NCI-H446 (cell line): ENCODE results near the gene AGBL5.
A peak's percentile ranks its signal among the peaks of the same experiment; 100 is the strongest.

Source experiments
- DNase-seq, 2 experiments: peaks; one replicate each; lab custom pipeline; 2025; lab: John Stamatoyannopoulos, UW

AGBL5 gene

DNA sequence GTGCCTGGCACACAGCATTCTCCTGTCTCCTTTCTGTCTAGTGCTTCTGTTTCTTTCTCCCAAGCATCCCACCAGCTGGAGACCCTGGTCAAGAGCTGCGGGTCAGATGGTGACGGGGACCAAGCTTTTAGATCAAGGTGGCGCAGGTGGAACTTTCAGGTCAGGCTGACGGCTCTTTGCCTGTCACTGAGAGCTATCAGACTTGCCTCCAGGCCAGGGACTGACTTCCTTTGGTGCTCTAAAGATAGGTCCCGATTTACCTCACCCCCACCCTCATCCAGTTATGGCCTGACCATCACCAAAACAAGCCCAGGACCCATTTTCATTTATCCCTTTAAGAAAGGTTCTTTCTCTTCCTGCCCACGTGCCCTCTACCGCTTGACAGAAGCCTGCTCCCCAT is 25.8 kb downstream of the AGBL5 start:
- no peak for DNase-seq

- DNase-seq: peak; percentile 43 to 86
Observed at GRCh38 chr2:27078267-27079194, 27.1 kb downstream of the AGBL5 start, which contains the start of gene EMILIN1. TSS of gene EMILIN1 (plus strand) at chr2:27078615. CDS start at chr2:27079066, 451 bp downstream.

- DNase-seq: no peak
Observed at GRCh38 chr2:27079233-27080139, 28.0 kb downstream of the AGBL5 start.

- no peak for DNase-seq
Observed at GRCh38 chr2:27080140-27080469, 28.6 kb downstream of the AGBL5 start.

DNA sequence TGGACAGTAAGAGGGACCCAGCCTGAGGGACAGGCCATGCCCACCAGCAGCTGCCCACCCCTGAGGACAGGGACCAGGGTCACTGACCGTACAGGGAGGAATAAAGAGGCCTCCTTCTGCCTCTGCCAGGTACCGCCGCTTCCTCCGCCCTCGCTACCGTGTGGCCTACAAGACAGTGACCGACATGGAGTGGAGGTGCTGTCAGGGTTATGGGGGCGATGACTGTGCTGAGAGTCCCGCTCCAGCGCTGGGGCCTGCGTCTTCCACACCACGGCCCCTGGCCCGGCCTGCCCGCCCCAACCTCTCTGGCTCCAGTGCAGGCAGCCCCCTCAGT is 29.1 kb downstream of the AGBL5 start:
- DNase-seq: no peak

DNA sequence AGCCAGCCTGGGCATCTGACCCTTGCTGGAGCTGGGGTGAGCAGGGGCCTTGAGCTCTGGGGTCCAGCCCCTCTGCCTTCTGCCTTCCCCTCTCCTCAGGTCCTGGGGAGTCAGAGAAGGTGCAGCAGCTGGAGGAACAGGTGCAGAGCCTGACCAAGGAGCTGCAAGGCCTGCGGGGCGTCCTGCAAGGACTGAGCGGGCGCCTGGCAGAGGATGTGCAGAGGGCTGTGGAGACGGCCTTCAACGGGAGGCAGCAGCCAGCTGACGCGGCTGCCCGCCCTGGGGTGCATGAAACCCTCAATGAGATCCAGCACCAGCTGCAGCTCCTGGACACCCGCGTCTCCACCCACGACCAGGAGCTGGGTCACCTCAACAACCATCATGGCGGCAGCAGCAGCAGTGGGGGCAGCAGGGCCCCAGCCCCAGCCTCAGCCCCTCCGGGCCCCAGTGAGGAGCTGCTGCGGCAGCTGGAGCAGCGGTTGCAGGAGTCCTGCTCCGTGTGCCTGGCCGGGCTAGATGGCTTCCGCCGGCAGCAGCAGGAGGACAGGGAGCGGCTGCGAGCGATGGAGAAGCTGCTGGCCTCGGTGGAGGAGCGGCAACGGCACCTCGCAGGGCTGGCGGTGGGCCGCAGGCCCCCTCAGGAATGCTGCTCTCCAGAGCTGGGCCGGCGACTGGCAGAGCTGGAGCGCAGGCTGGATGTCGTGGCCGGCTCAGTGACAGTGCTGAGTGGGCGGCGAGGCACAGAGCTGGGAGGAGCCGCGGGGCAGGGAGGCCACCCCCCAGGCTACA is 30.7 kb downstream of the AGBL5 start:
- no peak for DNase-seq

DNA sequence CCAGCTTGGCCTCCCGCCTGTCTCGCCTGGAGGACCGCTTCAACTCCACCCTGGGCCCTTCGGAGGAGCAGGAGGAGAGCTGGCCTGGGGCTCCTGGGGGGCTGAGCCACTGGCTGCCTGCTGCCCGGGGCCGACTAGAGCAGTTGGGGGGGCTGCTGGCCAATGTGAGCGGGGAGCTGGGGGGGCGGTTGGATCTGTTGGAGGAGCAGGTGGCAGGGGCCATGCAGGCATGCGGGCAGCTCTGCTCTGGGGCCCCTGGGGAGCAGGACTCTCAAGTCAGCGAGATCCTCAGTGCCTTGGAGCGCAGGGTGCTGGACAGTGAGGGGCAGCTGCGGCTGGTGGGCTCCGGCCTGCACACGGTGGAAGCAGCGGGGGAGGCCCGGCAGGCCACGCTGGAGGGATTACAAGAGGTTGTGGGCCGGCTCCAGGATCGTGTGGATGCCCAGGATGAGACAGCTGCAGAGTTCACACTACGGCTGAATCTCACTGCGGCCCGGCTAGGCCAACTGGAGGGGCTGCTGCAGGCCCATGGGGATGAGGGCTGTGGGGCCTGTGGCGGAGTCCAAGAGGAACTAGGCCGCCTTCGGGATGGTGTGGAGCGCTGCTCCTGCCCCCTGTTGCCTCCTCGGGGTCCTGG is 31.4 kb downstream of the AGBL5 start:
- DNase-seq: no peak

DNA sequence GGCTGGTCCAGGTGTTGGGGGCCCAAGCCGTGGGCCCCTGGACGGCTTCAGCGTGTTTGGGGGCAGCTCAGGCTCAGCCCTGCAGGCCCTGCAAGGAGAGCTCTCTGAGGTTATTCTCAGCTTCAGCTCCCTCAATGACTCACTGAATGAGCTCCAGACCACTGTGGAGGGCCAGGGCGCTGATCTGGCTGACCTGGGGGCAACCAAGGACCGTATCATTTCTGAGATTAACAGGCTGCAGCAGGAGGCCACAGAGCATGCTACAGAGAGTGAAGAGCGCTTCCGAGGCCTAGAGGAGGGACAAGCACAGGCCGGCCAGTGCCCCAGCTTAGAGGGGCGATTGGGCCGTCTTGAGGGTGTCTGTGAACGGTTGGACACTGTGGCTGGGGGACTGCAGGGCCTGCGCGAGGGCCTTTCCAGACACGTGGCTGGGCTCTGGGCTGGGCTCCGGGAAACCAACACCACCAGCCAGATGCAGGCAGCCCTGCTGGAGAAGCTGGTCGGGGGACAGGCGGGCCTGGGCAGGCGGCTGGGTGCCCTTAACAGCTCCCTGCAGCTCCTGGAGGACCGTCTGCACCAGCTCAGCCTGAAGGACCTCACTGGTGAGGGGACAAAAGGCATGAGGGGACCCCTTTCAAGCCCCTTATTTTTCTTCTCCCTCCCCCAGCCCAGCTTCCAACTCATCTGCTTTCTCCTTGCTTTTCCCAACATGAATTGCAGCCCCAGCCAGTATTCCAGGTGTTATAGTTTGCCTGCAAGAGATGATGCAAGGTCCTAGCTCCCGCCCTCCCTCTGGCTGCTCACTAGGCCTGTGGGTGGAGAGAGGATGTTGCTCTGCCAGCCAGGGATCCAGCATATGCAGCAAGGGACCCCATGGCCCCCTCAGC is 32.2 kb downstream of the AGBL5 start:
- no peak for DNase-seq

- DNase-seq: no peak
Observed at GRCh38 chr2:27084297-27085061, 33.0 kb downstream of the AGBL5 start.

- no peak for DNase-seq
Observed at GRCh38 chr2:27085062-27085672, 33.7 kb downstream of the AGBL5 start.

DNA sequence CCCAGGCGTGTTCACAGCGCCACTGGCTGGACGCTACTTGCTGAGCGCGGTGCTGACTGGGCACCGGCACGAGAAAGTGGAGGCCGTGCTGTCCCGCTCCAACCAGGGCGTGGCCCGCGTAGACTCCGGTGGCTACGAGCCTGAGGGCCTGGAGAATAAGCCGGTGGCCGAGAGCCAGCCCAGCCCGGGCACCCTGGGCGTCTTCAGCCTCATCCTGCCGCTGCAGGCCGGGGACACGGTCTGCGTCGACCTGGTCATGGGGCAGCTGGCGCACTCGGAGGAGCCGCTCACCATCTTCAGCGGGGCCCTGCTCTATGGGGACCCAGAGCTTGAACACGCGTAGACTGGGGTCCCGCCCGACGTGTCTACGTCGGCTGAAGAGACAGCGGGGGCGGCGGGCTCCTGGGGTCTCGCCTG is 34.2 kb downstream of the AGBL5 start:
- peak in 1 of 2 experiments; percentile 29 for DNase-seq

DNA sequence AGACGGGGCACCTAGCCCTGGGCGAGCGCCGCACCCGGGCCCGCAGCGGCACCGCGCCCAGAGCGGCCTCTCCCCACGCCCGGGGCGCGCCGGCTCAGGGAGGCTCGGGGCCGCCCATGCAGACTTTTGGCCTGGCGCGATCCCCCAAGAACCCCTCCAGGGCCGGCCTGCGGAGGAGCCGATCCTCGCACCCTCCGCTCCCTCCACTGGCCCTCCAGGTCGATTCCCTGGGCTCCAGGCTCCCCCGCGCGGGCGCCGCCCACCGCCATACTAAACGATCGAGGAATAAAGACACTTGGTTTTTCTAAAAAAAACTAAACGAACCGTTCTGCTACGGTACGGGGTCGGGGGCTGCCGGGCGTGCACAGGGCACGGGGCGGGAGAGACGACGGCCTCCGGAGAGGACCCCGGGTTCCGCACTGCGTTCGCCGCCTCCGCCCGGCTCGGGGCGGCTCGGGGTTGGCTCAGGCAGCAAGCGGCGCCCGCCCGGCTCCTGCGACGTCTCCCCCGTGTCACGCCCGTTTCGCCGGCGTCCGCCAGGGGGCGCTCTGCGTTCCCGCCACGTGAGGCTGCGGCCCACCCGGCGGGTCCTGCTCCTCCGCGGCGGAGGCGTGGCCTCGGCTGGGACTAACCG is 34.7 kb downstream of the AGBL5 start:
- peak; percentile 79 to 95 for DNase-seq

- DNase-seq: peak in 1 of 2 experiments; percentile 37
Observed at GRCh38 chr2:27086724-27087593, 35.5 kb downstream of the AGBL5 start, which contains the start of gene KHK. TSS of gene KHK (plus strand) at chr2:27086772. CDS start at chr2:27087260, 488 bp downstream.

DNA sequence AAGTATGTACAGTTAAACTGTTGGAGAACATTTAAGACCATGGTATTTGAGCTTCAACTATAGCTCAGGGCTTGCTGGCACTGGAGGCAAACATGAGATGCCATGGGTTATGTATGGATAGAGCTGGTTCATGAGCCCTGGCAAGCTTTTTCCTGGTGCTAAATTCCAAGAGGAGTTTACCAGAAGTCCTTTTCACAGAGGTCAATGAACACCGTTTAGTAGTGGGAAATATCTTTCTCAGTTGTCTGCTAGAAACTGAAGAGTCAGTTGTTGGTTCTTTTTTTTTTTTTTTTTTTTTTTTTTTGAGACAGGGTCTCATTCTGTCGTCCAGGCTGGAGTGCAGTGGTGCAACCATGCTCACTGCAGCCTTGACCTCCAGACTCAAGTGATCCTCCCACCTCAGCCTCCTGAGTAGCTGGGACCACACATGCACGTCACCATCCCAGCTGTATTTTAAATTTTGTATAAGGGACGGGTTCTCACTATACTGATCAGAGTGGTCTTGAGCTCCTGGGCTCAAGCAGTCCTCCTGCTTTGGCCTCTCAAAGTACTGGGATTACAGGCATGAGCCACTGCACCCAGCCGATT is 36.4 kb downstream of the AGBL5 start:
- DNase-seq: no peak

- no peak for DNase-seq
Observed at GRCh38 chr2:27088634-27089033, 37.2 kb downstream of the AGBL5 start.

DNA sequence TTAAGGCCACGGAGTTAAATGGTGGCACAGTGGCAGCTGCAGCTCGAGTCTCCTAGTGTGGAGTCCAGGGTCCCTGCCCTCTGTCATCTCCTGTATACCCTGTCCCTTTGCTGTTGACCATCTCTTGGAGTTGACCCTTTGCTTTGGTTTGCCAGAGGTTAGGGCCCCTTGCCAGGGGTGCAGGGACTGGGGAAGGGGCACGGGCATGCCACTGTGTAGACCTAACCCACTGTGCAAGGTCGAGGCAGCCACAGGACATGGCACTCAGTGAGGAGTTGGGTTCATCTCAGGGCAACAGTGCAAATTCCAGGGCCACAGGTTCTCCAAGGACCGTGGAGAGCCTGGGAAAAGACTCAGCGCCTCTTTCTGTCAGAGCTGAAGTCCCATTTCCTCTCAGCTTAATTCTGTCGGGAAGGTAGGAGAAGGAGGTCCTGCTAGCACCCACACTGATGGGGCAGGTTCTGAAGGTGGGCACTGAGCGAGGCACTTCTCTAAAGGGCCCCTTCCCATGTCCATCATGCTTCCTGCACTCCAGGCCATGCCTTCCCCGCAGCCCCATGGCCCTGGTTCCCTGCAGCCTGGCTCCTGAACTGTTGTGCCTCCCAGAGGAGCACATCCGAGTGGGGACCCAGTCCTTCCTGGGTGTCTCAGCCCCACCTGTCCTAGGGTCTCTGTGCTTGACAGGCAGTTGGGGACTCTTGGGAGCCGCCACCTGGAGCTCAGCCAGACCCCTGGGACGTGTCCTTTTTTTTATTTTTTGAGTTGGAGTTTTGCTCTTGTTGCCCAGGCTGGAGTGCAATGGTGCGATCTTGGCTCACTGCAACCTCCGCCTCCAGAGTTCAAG is 37.9 kb downstream of the AGBL5 start:
- DNase-seq: no peak
